ENCODE data around the gene DYNC1LI1. TPM values are rescaled to one million over a fixed set of nuclear protein-coding genes. Genes with fewer than 3 reads are reported as not detected.

The DYNC1LI1 gene
- total and polyA plus RNA-seq, 4 donors = 18.3 to 50.7 (median 33.5) TPM

- no peak overlapping the region for H3K4me3 ChIP-seq
- no peak for TF ChIP-seq CTCF (IDR thresholded peaks at IDR 0.05; ENCODE audit: control extremely low read depth, extremely low read depth)
- DNase-seq (no peak), ATAC-seq (ENCODE audit: insufficient read depth, low FRiP score) (no peak)
- no peak overlapping the region for H3K27ac ChIP-seq (ENCODE audit: low read depth in 1 of 2, low read length in 1 of 2)
- H3K4me1 ChIP-seq (ENCODE audit: control insufficient read depth in 5 of 5, insufficient read depth in 5 of 5, low read length in 5 of 5) = no peaks in the 10 kb centered on the region
- no peaks in the 10 kb centered on the region for H3K27me3 ChIP-seq (ENCODE audit: control insufficient read depth in 3 of 3, insufficient read depth in 3 of 3, low read length in 2 of 3)
- no peak overlapping the region for H3K9ac ChIP-seq (ENCODE audit: insufficient read depth in 1 of 2, low read length in 2 of 2)
- no peaks in the 10 kb centered on the region for H3K36me3 ChIP-seq (ENCODE audit: control insufficient read depth in 4 of 4, insufficient read depth in 4 of 4, low read length in 4 of 4)
- H3K9me3 ChIP-seq (ENCODE audit: control insufficient read depth in 4 of 4, insufficient read depth in 3 of 4, low read length in 3 of 4) = no peaks in the 10 kb centered on the region
- WGBS, 2 donors = 85 to 98% methylated on average over 3 of the region's 3 CpGs
Observed at GRCh38 chr3:32606960-32607359, 36.3 kb upstream of the DYNC1LI1 start.

GRCh38 chr3:32606277-32606676 is 35.6 kb upstream of the DYNC1LI1 start:
- Histone ChIP-seq H3K36me3 (ENCODE audit: control insufficient read depth in 4 of 4, insufficient read depth in 4 of 4, low read length in 4 of 4) (no peaks in the 10 kb centered on the region), H3K9me3 (ENCODE audit: control insufficient read depth in 4 of 4, insufficient read depth in 3 of 4, low read length in 3 of 4) (no peaks in the 10 kb centered on the region), H3K9ac (ENCODE audit: insufficient read depth in 1 of 2, low read length in 2 of 2) (no peak overlapping the region), H3K4me3 (no peak overlapping the region), H3K27ac (ENCODE audit: low read depth in 1 of 2, low read length in 1 of 2) (no peak overlapping the region), H3K4me1 (ENCODE audit: control insufficient read depth in 5 of 5, insufficient read depth in 5 of 5, low read length in 5 of 5) (no peaks in the 10 kb centered on the region), H3K27me3 (ENCODE audit: control insufficient read depth in 3 of 3, insufficient read depth in 3 of 3, low read length in 2 of 3) (no peaks in the 10 kb centered on the region)
- DNase-seq = no peak
- no peak for ATAC-seq (ENCODE audit: insufficient read depth, low FRiP score)
- no peak for TF ChIP-seq CTCF (IDR thresholded peaks at IDR 0.05; ENCODE audit: control extremely low read depth, extremely low read depth)
- WGBS, 2 donors = 89 to 91% methylated on average over 3 of the region's 3 CpGs

GRCh38 chr3:32603064-32603463 is 32.4 kb upstream of the DYNC1LI1 start:
- no peak overlapping the region for H3K27ac ChIP-seq (ENCODE audit: low read depth in 1 of 2, low read length in 1 of 2)
- H3K4me1 ChIP-seq (ENCODE audit: control insufficient read depth in 5 of 5, insufficient read depth in 5 of 5, low read length in 5 of 5) = no peaks in the 10 kb centered on the region
- WGBS, 2 donors = 64 to 79% methylated on average over 4 of the region's 4 CpGs
- DNase-seq (no peak), ATAC-seq (ENCODE audit: insufficient read depth, low FRiP score) (no peak)
- TF ChIP-seq CTCF (IDR thresholded peaks at IDR 0.05; ENCODE audit: control extremely low read depth, extremely low read depth) = no peak
- H3K9ac ChIP-seq (ENCODE audit: insufficient read depth in 1 of 2, low read length in 2 of 2) = no peak overlapping the region
- no peaks in the 10 kb centered on the region for H3K9me3 ChIP-seq (ENCODE audit: control insufficient read depth in 4 of 4, insufficient read depth in 3 of 4, low read length in 3 of 4)
- no peak overlapping the region for H3K4me3 ChIP-seq
- no peaks in the 10 kb centered on the region for H3K27me3 ChIP-seq (ENCODE audit: control insufficient read depth in 3 of 3, insufficient read depth in 3 of 3, low read length in 2 of 3)
- no peaks in the 10 kb centered on the region for H3K36me3 ChIP-seq (ENCODE audit: control insufficient read depth in 4 of 4, insufficient read depth in 4 of 4, low read length in 4 of 4)

GRCh38 chr3:32602206-32602605 is 31.5 kb upstream of the DYNC1LI1 start:
- no peak for TF ChIP-seq CTCF (IDR thresholded peaks at IDR 0.05; ENCODE audit: control extremely low read depth, extremely low read depth)
- no peak for ATAC-seq (ENCODE audit: insufficient read depth, low FRiP score)
- 92 to 94% methylated on average over 7 of the region's 7 CpGs for WGBS, 2 donors

More at GRCh38 chr3:32602206-32602605, 31.5 kb upstream of the DYNC1LI1 start:
- Histone ChIP-seq H3K4me3 (no peak overlapping the region), H3K36me3 (ENCODE audit: control insufficient read depth in 4 of 4, insufficient read depth in 4 of 4, low read length in 4 of 4) (no peaks in the 10 kb centered on the region), H3K4me1 (ENCODE audit: control insufficient read depth in 5 of 5, insufficient read depth in 5 of 5, low read length in 5 of 5) (no peaks in the 10 kb centered on the region), H3K9me3 (ENCODE audit: control insufficient read depth in 4 of 4, insufficient read depth in 3 of 4, low read length in 3 of 4) (no peaks in the 10 kb centered on the region), H3K27me3 (ENCODE audit: control insufficient read depth in 3 of 3, insufficient read depth in 3 of 3, low read length in 2 of 3) (no peaks in the 10 kb centered on the region), H3K27ac (ENCODE audit: low read depth in 1 of 2, low read length in 1 of 2) (no peak overlapping the region), H3K9ac (ENCODE audit: insufficient read depth in 1 of 2, low read length in 2 of 2) (no peak overlapping the region)
- DNase-seq = no peak
